SK-N-SH treated with all-trans-retinoic acid at 6 μM for 48 hours (cell line): ENCODE data around the gene ATP2B1.

Source experiments
- ARNTL ChIP-seq: fragments of 450-650 bp; formaldehyde crosslinking; IDR thresholded peaks from 2 replicates; pipeline ENCODE4 v1.5.0; 2020; ENCODE audit warnings: low read depth, mild to moderate bottlenecking, moderate library complexity, borderline replicate concordance
- ISL1 ChIP-seq: fragments of 250-450 bp; sonication (Bioruptor Pico); IDR thresholded peaks from 2 replicates; pipeline ENCODE4 v2.1.2; 2022; ENCODE audit warnings: mild to moderate bottlenecking, moderate library complexity
- OSR1 ChIP-seq: fragments of 250-450 bp; sonication (Bioruptor Pico); IDR thresholded peaks from 2 replicates; pipeline ENCODE4 v1.8.0; 2022; ENCODE audit warnings: moderate library complexity, mild to moderate bottlenecking, inconsistent platforms
- PATZ1 ChIP-seq: fragments of 250-450 bp; sonication (Bioruptor Pico); IDR thresholded peaks from 2 replicates; pipeline ENCODE4 v1.8.0; 2020; ENCODE audit warnings: mild to moderate bottlenecking, moderate library complexity, borderline replicate concordance
- RARB ChIP-seq: fragments of 250-450 bp; sonication (Bioruptor Pico); IDR thresholded peaks from 2 replicates; pipeline ENCODE4 v1.8.0; 2021; ENCODE audit warnings: mild to moderate bottlenecking, moderate library complexity
- SNAI2 ChIP-seq: fragments of 250-450 bp; sonication (Bioruptor Pico); IDR thresholded peaks from 2 replicates; pipeline ENCODE4 v1.5.0; 2020; ENCODE audit warnings: mild to moderate bottlenecking, moderate library complexity
- TCF4 ChIP-seq: fragments of 250-450 bp; sonication (Bioruptor Pico); IDR thresholded peaks from 2 replicates; pipeline ENCODE4 v1.8.0; 2021; ENCODE audit warnings: mild to moderate bottlenecking, moderate library complexity, borderline replicate concordance
- TOX ChIP-seq: fragments of 250-450 bp; sonication (Bioruptor Pico); IDR thresholded peaks from 2 replicates; pipeline ENCODE4 v1.8.0; 2021; ENCODE audit warnings: mild to moderate bottlenecking, moderate library complexity, borderline replicate concordance
- ZFP3 ChIP-seq: fragments of 250-450 bp; sonication (Bioruptor Pico); IDR thresholded peaks from 2 replicates; pipeline ENCODE4 v1.5.0; 2020; ENCODE audit warnings: mild to moderate bottlenecking, moderate library complexity
- ZFP30 ChIP-seq: fragments of 450-650 bp; formaldehyde crosslinking; IDR thresholded peaks from 2 replicates; pipeline ENCODE4 v1.5.0; 2022; ENCODE audit warnings: mild to moderate bottlenecking, moderate library complexity
- ZNF565 ChIP-seq: fragments of 450-650 bp; formaldehyde crosslinking; conservative IDR thresholded peaks from 2 replicates; pipeline ENCODE4 v1.5.0; 2020; ENCODE audit warnings: low read depth, mild to moderate bottlenecking, moderate library complexity
- ZNF8 ChIP-seq: fragments of 450-650 bp; formaldehyde crosslinking; IDR thresholded peaks from 2 replicates; pipeline ENCODE4 v1.5.0; 2020; ENCODE audit warnings: mild to moderate bottlenecking, moderate library complexity

GRCh38 chr12:89695100-89695499 lies 13.5 kb downstream of the ATP2B1 start:
- no peak for TF ChIP-seq PATZ1 (CRISPR knock-in tag)
- TF ChIP-seq ARNTL (CRISPR knock-in tag), result no peak
- TF ChIP-seq ZNF8 (CRISPR knock-in tag), result no peak
- TF ChIP-seq TOX (CRISPR knock-in tag), result no peak
- no peak for TF ChIP-seq ZFP30
- no peak for TF ChIP-seq SNAI2 (CRISPR knock-in tag)
- no peak for TF ChIP-seq TCF4 (CRISPR knock-in tag)
- no peak for TF ChIP-seq RARB (CRISPR knock-in tag)
- TF ChIP-seq ISL1, result no peak
- no peak for TF ChIP-seq ZFP3 (CRISPR knock-in tag)
- no peak for TF ChIP-seq OSR1
- no peak for TF ChIP-seq ZNF565 (CRISPR knock-in tag)
